ENCODE measurements around the gene ITSN2. TPM values are rescaled to one million over a fixed set of nuclear protein-coding genes. Genes with fewer than 3 reads are reported as not detected.

Gene ITSN2
- total RNA-seq, 1 experiment from 2014 or later: 19.8 TPM

DNA sequence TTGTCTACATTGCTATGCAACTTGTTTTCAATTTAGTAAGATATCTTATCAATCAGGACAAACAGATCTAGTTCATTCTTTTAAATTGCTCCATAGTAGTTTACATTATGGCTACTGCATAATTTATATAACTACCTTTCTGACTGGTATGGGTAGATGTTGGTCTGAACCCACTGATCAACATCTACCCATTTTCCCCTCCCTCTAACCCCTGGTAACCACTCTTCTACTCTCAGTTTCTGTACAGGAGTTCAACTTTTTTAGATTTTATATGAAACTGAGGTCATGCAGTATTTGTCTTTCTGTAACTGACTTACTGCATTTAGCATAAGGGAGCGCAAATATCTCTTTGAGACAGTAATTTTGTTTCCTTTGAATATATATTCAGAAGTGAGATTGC is 73.2 kb downstream of the ITSN2 start:
- Mint-ChIP-seq H3K4me3 (no peak overlapping the region), H3K27me3 (ENCODE audit: low read depth) (no peaks in the 10 kb centered on the region), H3K27ac (no peak overlapping the region), H3K4me1 (no peaks in the 10 kb centered on the region), H3K36me3 (no peaks in the 10 kb centered on the region), H3K9me3 (no peaks in the 10 kb centered on the region)
- no peak for DNase-seq (ENCODE audit: low spot score)
- no peak for ATAC-seq
- ChIA-PET CTCF (no interaction called here), POLR2A (no interaction called here)
- TF ChIP-seq, protein P1, sequence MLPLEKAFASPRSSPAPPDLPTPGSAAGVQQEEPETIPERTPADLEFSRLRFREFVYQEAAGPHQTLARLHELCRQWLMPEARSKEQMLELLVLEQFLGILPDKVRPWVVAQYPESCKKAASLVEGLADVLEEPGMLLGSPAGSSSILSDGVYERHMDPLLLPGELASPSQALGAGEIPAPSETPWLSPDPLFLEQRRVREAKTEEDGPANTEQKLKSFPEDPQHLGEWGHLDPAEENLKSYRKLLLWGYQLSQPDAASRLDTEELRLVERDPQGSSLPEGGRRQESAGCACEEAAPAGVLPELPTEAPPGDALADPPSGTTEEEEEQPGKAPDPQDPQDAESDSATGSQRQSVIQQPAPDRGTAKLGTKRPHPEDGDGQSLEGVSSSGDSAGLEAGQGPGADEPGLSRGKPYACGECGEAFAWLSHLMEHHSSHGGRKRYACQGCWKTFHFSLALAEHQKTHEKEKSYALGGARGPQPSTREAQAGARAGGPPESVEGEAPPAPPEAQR (CRISPR knock-in tag; IDR thresholded peaks at IDR 0.05): no peak
- TF ChIP-seq, protein P2, sequence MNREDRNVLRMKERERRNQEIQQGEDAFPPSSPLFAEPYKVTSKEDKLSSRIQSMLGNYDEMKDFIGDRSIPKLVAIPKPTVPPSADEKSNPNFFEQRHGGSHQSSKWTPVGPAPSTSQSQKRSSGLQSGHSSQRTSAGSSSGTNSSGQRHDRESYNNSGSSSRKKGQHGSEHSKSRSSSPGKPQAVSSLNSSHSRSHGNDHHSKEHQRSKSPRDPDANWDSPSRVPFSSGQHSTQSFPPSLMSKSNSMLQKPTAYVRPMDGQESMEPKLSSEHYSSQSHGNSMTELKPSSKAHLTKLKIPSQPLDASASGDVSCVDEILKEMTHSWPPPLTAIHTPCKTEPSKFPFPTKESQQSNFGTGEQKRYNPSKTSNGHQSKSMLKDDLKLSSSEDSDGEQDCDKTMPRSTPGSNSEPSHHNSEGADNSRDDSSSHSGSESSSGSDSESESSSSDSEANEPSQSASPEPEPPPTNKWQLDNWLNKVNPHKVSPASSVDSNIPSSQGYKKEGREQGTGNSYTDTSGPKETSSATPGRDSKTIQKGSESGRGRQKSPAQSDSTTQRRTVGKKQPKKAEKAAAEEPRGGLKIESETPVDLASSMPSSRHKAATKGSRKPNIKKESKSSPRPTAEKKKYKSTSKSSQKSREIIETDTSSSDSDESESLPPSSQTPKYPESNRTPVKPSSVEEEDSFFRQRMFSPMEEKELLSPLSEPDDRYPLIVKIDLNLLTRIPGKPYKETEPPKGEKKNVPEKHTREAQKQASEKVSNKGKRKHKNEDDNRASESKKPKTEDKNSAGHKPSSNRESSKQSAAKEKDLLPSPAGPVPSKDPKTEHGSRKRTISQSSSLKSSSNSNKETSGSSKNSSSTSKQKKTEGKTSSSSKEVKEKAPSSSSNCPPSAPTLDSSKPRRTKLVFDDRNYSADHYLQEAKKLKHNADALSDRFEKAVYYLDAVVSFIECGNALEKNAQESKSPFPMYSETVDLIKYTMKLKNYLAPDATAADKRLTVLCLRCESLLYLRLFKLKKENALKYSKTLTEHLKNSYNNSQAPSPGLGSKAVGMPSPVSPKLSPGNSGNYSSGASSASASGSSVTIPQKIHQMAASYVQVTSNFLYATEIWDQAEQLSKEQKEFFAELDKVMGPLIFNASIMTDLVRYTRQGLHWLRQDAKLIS (CRISPR knock-in tag; IDR thresholded peaks at IDR 0.05; ENCODE audit: borderline replicate concordance): no peak
- TF ChIP-seq MXD4 (CRISPR knock-in tag; IDR thresholded peaks at IDR 0.05; ENCODE audit: borderline replicate concordance): no peak
- no peak for TF ChIP-seq OVOL2 (CRISPR knock-in tag; IDR thresholded peaks at IDR 0.05; ENCODE audit: borderline replicate concordance)
- no peak for TF ChIP-seq NR1H2 (CRISPR knock-in tag; IDR thresholded peaks at IDR 0.05)
- TF ChIP-seq HMGA2 (CRISPR knock-in tag; IDR thresholded peaks at IDR 0.05): no peak
- TF ChIP-seq, protein P3, sequence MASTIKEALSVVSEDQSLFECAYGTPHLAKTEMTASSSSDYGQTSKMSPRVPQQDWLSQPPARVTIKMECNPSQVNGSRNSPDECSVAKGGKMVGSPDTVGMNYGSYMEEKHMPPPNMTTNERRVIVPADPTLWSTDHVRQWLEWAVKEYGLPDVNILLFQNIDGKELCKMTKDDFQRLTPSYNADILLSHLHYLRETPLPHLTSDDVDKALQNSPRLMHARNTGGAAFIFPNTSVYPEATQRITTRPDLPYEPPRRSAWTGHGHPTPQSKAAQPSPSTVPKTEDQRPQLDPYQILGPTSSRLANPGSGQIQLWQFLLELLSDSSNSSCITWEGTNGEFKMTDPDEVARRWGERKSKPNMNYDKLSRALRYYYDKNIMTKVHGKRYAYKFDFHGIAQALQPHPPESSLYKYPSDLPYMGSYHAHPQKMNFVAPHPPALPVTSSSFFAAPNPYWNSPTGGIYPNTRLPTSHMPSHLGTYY (CRISPR knock-in tag; IDR thresholded peaks at IDR 0.05): no peak
- TF ChIP-seq, protein P4, sequence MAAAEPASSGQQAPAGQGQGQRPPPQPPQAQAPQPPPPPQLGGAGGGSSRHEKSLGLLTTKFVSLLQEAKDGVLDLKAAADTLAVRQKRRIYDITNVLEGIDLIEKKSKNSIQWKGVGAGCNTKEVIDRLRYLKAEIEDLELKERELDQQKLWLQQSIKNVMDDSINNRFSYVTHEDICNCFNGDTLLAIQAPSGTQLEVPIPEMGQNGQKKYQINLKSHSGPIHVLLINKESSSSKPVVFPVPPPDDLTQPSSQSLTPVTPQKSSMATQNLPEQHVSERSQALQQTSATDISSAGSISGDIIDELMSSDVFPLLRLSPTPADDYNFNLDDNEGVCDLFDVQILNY (CRISPR knock-in tag; IDR thresholded peaks at IDR 0.05): no peak
- TF ChIP-seq, protein P5, sequence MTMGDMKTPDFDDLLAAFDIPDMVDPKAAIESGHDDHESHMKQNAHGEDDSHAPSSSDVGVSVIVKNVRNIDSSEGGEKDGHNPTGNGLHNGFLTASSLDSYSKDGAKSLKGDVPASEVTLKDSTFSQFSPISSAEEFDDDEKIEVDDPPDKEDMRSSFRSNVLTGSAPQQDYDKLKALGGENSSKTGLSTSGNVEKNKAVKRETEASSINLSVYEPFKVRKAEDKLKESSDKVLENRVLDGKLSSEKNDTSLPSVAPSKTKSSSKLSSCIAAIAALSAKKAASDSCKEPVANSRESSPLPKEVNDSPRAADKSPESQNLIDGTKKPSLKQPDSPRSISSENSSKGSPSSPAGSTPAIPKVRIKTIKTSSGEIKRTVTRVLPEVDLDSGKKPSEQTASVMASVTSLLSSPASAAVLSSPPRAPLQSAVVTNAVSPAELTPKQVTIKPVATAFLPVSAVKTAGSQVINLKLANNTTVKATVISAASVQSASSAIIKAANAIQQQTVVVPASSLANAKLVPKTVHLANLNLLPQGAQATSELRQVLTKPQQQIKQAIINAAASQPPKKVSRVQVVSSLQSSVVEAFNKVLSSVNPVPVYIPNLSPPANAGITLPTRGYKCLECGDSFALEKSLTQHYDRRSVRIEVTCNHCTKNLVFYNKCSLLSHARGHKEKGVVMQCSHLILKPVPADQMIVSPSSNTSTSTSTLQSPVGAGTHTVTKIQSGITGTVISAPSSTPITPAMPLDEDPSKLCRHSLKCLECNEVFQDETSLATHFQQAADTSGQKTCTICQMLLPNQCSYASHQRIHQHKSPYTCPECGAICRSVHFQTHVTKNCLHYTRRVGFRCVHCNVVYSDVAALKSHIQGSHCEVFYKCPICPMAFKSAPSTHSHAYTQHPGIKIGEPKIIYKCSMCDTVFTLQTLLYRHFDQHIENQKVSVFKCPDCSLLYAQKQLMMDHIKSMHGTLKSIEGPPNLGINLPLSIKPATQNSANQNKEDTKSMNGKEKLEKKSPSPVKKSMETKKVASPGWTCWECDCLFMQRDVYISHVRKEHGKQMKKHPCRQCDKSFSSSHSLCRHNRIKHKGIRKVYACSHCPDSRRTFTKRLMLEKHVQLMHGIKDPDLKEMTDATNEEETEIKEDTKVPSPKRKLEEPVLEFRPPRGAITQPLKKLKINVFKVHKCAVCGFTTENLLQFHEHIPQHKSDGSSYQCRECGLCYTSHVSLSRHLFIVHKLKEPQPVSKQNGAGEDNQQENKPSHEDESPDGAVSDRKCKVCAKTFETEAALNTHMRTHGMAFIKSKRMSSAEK (CRISPR knock-in tag; IDR thresholded peaks at IDR 0.05; ENCODE audit: borderline replicate concordance): no peak
- no peak for TF ChIP-seq FOXP1 (CRISPR knock-in tag; IDR thresholded peaks at IDR 0.05; ENCODE audit: borderline replicate concordance)
- no peak for TF ChIP-seq ZNF396 (CRISPR knock-in tag; IDR thresholded peaks at IDR 0.05; ENCODE audit: borderline replicate concordance)
- TF ChIP-seq ATF1 (CRISPR knock-in tag; IDR thresholded peaks at IDR 0.05): no peak
- no peak for TF ChIP-seq GRHL2 (CRISPR knock-in tag; IDR thresholded peaks at IDR 0.05; ENCODE audit: insufficient replicate concordance, severe bottlenecking)
- no peak for TF ChIP-seq EMX1 (CRISPR knock-in tag; IDR thresholded peaks at IDR 0.05)
- TF ChIP-seq, protein P6, sequence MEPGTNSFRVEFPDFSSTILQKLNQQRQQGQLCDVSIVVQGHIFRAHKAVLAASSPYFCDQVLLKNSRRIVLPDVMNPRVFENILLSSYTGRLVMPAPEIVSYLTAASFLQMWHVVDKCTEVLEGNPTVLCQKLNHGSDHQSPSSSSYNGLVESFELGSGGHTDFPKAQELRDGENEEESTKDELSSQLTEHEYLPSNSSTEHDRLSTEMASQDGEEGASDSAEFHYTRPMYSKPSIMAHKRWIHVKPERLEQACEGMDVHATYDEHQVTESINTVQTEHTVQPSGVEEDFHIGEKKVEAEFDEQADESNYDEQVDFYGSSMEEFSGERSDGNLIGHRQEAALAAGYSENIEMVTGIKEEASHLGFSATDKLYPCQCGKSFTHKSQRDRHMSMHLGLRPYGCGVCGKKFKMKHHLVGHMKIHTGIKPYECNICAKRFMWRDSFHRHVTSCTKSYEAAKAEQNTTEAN (CRISPR knock-in tag; IDR thresholded peaks at IDR 0.05): no peak
- TF ChIP-seq ZBTB21 (CRISPR knock-in tag; IDR thresholded peaks at IDR 0.05; ENCODE audit: borderline replicate concordance): no peak
- TF ChIP-seq SOX15 (CRISPR knock-in tag; IDR thresholded peaks at IDR 0.05): no peak
- TF ChIP-seq, protein P7, sequence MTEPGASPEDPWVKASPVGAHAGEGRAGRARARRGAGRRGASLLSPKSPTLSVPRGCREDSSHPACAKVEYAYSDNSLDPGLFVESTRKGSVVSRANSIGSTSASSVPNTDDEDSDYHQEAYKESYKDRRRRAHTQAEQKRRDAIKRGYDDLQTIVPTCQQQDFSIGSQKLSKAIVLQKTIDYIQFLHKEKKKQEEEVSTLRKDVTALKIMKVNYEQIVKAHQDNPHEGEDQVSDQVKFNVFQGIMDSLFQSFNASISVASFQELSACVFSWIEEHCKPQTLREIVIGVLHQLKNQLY (CRISPR knock-in tag; IDR thresholded peaks at IDR 0.05): no peak
- no peak for TF ChIP-seq GTF2I (CRISPR knock-in tag; conservative IDR thresholded peaks at IDR 0.05)

Data from WTC11 (cell line).